ENCODE results near the gene AMDHD2. TPM values are rescaled to one million over a fixed set of nuclear protein-coding genes. Genes with fewer than 3 reads are reported as not detected.

Gene AMDHD2
- total RNA-seq, result 10 to 100 TPM; 20.9 to 31.6 TPM

DNA sequence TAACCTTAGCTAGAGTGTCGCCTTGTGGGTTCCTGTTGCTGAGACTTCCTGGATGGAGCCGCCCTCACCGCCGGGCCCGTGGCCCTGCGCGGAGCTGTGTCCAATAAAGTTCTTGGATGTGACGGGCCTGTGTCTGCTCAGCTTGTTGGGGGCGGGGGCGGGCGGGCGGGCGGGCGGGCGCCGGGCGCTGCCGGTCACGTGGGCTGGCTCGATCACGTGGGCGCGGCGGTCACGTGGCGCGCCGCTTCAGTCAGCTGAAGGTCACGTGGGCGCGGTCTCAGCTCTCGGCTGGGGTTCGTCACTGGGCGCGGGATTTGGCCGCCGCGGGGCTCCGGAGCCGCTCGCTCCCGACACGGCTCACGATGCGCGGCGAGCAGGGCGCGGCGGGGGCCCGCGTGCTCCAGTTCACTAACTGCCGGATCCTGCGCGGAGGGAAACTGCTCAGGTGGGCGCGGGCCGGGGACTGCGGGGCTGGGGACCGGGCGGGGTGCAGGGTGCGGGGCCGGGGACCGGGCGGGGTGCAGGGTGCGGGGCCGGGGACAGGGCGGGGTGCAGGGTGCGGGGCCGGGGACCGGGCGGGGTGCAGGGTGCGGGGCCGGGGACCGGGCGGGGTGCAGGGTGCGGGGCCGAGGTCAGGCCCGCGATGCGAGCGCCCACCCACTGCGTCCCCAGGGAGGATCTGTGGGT lies at the start of gene AMDHD2:
Gene AMDHD2 (plus strand): TSS at position 275 of the 687 bp plus-strand sequence. CDS start 88 bp downstream, at position 363.
- ChIA-PET POLR2A (interaction anchor here (0.6 to 1.5 kb wide), 4 partner anchors 9 to 365 kb away, joined by 3 to 8 read pairs (median 4); partner anchors contain the start of genes CEMP1 and TRAF7), CTCF (interaction anchor here (0.6 to 2.5 kb wide), 5 partner anchors 8 to 182 kb away, joined by 3 to 11 read pairs (median 3); partner anchors contain the start of gene CEMP1)
- H3K9me3 Mint-ChIP-seq (ENCODE audit: low read depth), result no peaks in the 10 kb centered on the region
- H3K27me3 Mint-ChIP-seq, result no peaks in the 10 kb centered on the region
- peak within 1 kb of the TSS; percentile 89 for H3K27ac Mint-ChIP-seq
- peaks cover 26% of the 10 kb centered on the region for H3K36me3 Mint-ChIP-seq (ENCODE audit: low read depth)
- peaks cover 52% of the 10 kb centered on the region for H3K4me1 Mint-ChIP-seq
- intact Hi-C loops (cut with DNase I, micrococcal nuclease), result loop anchor here (1.0 kb wide), 5 partner anchors 11 to 252 kb away; partner anchors contain the start of genes CCNF (in 1 of the 2), CEMP1 (in 1 of the 2) and RNPS1 (in 1 of the 2)
- DNase-seq, result peak; percentile 95
- H3K4me3 Mint-ChIP-seq, result peak within 1 kb of the TSS; percentile 80
- peak; percentile 77 for ATAC-seq

- H3K9me3 Mint-ChIP-seq (ENCODE audit: low read depth), result no peaks in the 10 kb centered on the region
- no peaks in the 10 kb centered on the region for H3K36me3 Mint-ChIP-seq (ENCODE audit: low read depth)
- H3K27me3 Mint-ChIP-seq, result peaks cover 27% of the 10 kb centered on the region
- no peak overlapping the region for H3K27ac Mint-ChIP-seq
- intact Hi-C loops (cut with DNase I, micrococcal nuclease), result loop anchor here (5.0 kb wide), 3 partner anchors 62 to 263 kb away; partner anchors contain the start of genes CEMP1 (in 1 of the 2), MLST8 (in 1 of the 2) and RNPS1 (in 1 of the 2)
- POLR2A ChIA-PET, result interaction anchor here (0.6 kb wide), 1 partner anchor 16 kb away, joined by 3 read pairs; no protein-coding TSS in a partner anchor
- no peak overlapping the region for H3K4me3 Mint-ChIP-seq
- CTCF ChIA-PET, result no interaction called here
- DNase-seq (peak; percentile 41), ATAC-seq (no peak)
- peaks cover 6% of the 10 kb centered on the region for H3K4me1 Mint-ChIP-seq
Measured at GRCh38 chr16:2470603-2471015, 49.6 kb upstream of the AMDHD2 start.

GRCh38 chr16:2471016-2471652 lies 49.0 kb upstream of the AMDHD2 start, which contains the start of gene NTN3:
TSS of gene NTN3 (plus strand) at chr16:2471297. CDS start at chr16:2471702, 405 bp downstream.
- peaks cover 6% of the 10 kb centered on the region for H3K4me1 Mint-ChIP-seq
- ATAC-seq, result no peak
- H3K9me3 Mint-ChIP-seq (ENCODE audit: low read depth), result no peaks in the 10 kb centered on the region
- ChIA-PET POLR2A (interaction anchor here (0.6 kb wide), 1 partner anchor 17 kb away, joined by 3 read pairs; no protein-coding TSS in a partner anchor), CTCF (no interaction called here)
- H3K4me3 Mint-ChIP-seq, result no peak within 1 kb of the TSS
- H3K27me3 Mint-ChIP-seq, result peaks cover 27% of the 10 kb centered on the region
- no peak within 1 kb of the TSS for H3K27ac Mint-ChIP-seq
- H3K36me3 Mint-ChIP-seq (ENCODE audit: low read depth), result no peaks in the 10 kb centered on the region
- intact Hi-C loops (cut with DNase I, micrococcal nuclease), result loop anchor here (5.0 kb wide), 3 partner anchors 61 to 264 kb away; partner anchors contain the start of genes CEMP1 (in 1 of the 2), MLST8 (in 1 of the 2) and RNPS1 (in 1 of the 2)
- peak; percentile 50 for DNase-seq

- peaks cover 27% of the 10 kb centered on the region for H3K27me3 Mint-ChIP-seq
- peaks cover 6% of the 10 kb centered on the region for H3K4me1 Mint-ChIP-seq
- CTCF ChIA-PET, result no interaction called here
- intact Hi-C loops (cut with DNase I, micrococcal nuclease), result loop anchor here (5.0 kb wide), 3 partner anchors 60 to 265 kb away; partner anchors contain the start of genes CEMP1 (in 1 of the 2), MLST8 (in 1 of the 2) and RNPS1 (in 1 of the 2)
- no peak overlapping the region for H3K27ac Mint-ChIP-seq
- H3K9me3 Mint-ChIP-seq (ENCODE audit: low read depth), result no peaks in the 10 kb centered on the region
- no peak for ATAC-seq
- DNase-seq, result no peak
- POLR2A ChIA-PET, result no interaction called here
- H3K4me3 Mint-ChIP-seq, result no peak overlapping the region
- no peaks in the 10 kb centered on the region for H3K36me3 Mint-ChIP-seq (ENCODE audit: low read depth)
Measured at GRCh38 chr16:2471653-2472487, 48.3 kb upstream of the AMDHD2 start.

- ChIA-PET CTCF (no interaction called here), POLR2A (no interaction called here)
- intact Hi-C loops (cut with DNase I, micrococcal nuclease), result loop anchor here (5.0 kb wide), 3 partner anchors 60 to 265 kb away; partner anchors contain the start of genes CEMP1 (in 1 of the 2), MLST8 (in 1 of the 2) and RNPS1 (in 1 of the 2)
- H3K27ac Mint-ChIP-seq, result no peak overlapping the region
- DNase-seq (no peak), ATAC-seq (no peak)
- H3K4me1 Mint-ChIP-seq, result peaks cover 6% of the 10 kb centered on the region
- no peaks in the 10 kb centered on the region for H3K36me3 Mint-ChIP-seq (ENCODE audit: low read depth)
- H3K9me3 Mint-ChIP-seq (ENCODE audit: low read depth), result no peaks in the 10 kb centered on the region
- peaks cover 25% of the 10 kb centered on the region for H3K27me3 Mint-ChIP-seq
- H3K4me3 Mint-ChIP-seq, result no peak overlapping the region
Measured at GRCh38 chr16:2472488-2472864, 47.7 kb upstream of the AMDHD2 start.

- intact Hi-C loops (cut with DNase I, micrococcal nuclease), result loop anchor here (5.0 kb wide), 3 partner anchors 59 to 266 kb away; partner anchors contain the start of genes CEMP1 (in 1 of the 2), MLST8 (in 1 of the 2) and RNPS1 (in 1 of the 2)
- DNase-seq (no peak), ATAC-seq (no peak)
- H3K27ac Mint-ChIP-seq, result no peak overlapping the region
- peaks cover 25% of the 10 kb centered on the region for H3K27me3 Mint-ChIP-seq
- peak overlapping the region; percentile 65 for H3K4me3 Mint-ChIP-seq
- H3K36me3 Mint-ChIP-seq (ENCODE audit: low read depth), result no peaks in the 10 kb centered on the region
- ChIA-PET POLR2A (no interaction called here), CTCF (no interaction called here)
- peaks cover 6% of the 10 kb centered on the region for H3K4me1 Mint-ChIP-seq
- no peaks in the 10 kb centered on the region for H3K9me3 Mint-ChIP-seq (ENCODE audit: low read depth)
Measured at GRCh38 chr16:2472885-2473445, 47.2 kb upstream of the AMDHD2 start.

GRCh38 chr16:2473446-2473926 lies 46.7 kb upstream of the AMDHD2 start:
- Mint-ChIP-seq H3K4me3 (peak overlapping the region; percentile 65), H3K4me1 (peaks cover 6% of the 10 kb centered on the region), H3K9me3 (ENCODE audit: low read depth) (no peaks in the 10 kb centered on the region), H3K27ac (no peak overlapping the region), H3K27me3 (peaks cover 21% of the 10 kb centered on the region), H3K36me3 (ENCODE audit: low read depth) (no peaks in the 10 kb centered on the region)
- ChIA-PET POLR2A (no interaction called here), CTCF (no interaction called here)
- intact Hi-C loops (cut with DNase I, micrococcal nuclease), result loop anchor here (5.0 kb wide), 3 partner anchors 59 to 266 kb away; partner anchors contain the start of genes CEMP1 (in 1 of the 2), MLST8 (in 1 of the 2) and RNPS1 (in 1 of the 2)
- peak; percentile 48 for DNase-seq
- ATAC-seq, result no peak

DNA sequence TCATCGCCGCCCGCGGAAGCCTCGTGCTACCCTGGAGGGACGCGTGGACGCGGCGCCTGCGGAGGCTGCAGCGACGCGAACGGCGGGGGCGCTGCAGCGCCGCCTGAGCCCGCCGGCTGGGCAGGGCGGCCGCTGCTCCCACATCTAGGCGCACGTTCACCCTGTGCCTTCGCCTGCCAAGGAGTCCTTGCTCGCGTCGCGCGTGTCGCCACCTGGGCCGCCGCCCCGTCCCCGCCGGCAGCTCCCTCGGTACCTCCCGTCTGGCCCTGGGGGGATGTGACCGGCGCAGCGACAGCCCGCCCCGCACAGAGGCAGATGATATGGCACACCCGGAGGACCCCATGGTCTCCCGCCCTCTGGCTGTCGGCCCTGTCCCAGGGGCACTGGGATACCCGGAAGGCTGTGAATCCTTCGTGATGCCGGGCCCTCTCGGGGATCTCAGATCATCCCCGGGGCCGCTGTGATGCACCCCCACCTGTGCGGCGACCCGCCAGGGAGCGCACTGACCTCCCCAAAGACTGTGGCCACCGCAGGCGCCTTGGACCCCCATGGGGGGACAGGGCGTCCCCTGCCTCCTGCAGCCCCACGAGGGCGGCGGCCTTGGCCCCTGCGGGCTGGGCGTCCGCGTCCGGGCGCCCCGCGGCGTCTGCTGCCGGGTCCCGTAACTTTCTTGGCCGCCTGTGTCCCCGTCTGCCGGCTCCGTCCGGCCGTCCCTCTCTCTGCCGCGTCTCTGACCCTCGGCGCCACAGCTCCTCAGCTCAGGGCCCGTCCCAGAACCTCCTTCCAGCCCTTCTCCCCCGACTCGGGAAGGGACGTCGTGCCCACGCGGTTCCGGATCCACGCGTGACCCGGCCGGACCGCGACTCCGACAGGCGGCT lies 45.9 kb upstream of the AMDHD2 start:
- H3K4me3 Mint-ChIP-seq, result peak overlapping the region; percentile 71
- H3K4me1 Mint-ChIP-seq, result peaks cover 6% of the 10 kb centered on the region
- H3K27me3 Mint-ChIP-seq, result peaks cover 20% of the 10 kb centered on the region
- H3K27ac Mint-ChIP-seq, result peak overlapping the region; percentile 69
- ChIA-PET CTCF (no interaction called here), POLR2A (interaction anchor here (0.7 kb wide), 1 partner anchor 192 kb away, joined by 3 read pairs; no protein-coding TSS in a partner anchor)
- no peaks in the 10 kb centered on the region for H3K9me3 Mint-ChIP-seq (ENCODE audit: low read depth)
- DNase-seq, result peak; percentile 76
- peak; percentile 59 for ATAC-seq
- no peaks in the 10 kb centered on the region for H3K36me3 Mint-ChIP-seq (ENCODE audit: low read depth)
- intact Hi-C loops (cut with DNase I, micrococcal nuclease), result loop anchor here (1.0 to 5.0 kb wide), 7 partner anchors 13 to 267 kb away; partner anchors contain the start of genes TEDC2 (in 2 of the 2), CEMP1 (in 1 of the 2), MLST8 (in 1 of the 2) and RNPS1 (in 1 of the 2)

DNA sequence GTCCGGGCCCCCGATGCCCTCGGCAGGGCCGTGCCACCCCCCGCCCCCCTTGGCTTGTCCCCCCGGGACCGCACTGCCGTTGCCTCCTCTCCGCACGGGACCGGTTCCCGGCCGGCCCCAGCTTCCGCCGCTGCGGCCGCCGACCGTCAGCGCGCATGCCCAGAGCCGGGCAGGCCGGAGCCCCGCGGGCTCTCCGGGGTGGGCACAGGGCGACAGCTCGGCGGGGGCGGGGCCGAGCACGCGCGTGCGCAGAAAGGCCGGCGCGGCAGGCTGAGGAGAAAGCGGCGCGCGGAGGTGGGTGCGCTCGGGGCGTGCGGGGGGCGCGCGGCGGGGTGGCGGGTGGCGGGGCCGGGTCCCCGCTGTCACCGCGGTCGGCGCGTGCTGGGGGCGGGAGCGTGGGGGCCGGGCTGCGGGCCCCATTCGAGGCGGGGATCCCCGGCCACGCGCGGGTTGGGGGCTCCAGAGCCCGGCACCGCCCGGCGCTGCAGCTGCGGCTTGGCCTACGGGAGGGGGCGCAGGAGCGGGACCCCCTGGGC lies 45.2 kb upstream of the AMDHD2 start, which contains the start of gene TBC1D24:
Gene TBC1D24 (plus strand): TSS at position 251 of the 536 bp plus-strand sequence. CDS start 21,022 bp downstream, outside the sequence.
- DNase-seq (peak; percentile 89), ATAC-seq (peak; percentile 71)
- POLR2A ChIA-PET, result interaction anchor here (0.7 kb wide), 1 partner anchor 193 kb away, joined by 3 read pairs; no protein-coding TSS in a partner anchor
- CTCF ChIA-PET, result no interaction called here
- H3K36me3 Mint-ChIP-seq (ENCODE audit: low read depth), result no peaks in the 10 kb centered on the region
- peaks cover 16% of the 10 kb centered on the region for H3K27me3 Mint-ChIP-seq
- peak within 1 kb of the TSS; percentile 71 for H3K4me3 Mint-ChIP-seq
- H3K9me3 Mint-ChIP-seq (ENCODE audit: low read depth), result no peaks in the 10 kb centered on the region
- intact Hi-C loops (cut with DNase I, micrococcal nuclease), result loop anchor here (1.0 to 5.0 kb wide), 11 partner anchors 14 to 268 kb away; partner anchors contain the start of genes ATP6V0C (in 2 of the 2), TEDC2 (in 2 of the 2), ABCA3 (in 1 of the 2) and CCNF (in 1 of the 2)
- peaks cover 6% of the 10 kb centered on the region for H3K4me1 Mint-ChIP-seq
- H3K27ac Mint-ChIP-seq, result peak within 1 kb of the TSS; percentile 69
